Tibial nerve (tissue), 4 donors: ENCODE measurements around the gene SLC2A8.

Experiments
- CTCF ChIP-seq, 5 experiments: fragments of 200-600 bp in 3 of 5; fragments of 450-650 bp in 2 of 5; sonication (generic) in 3 of 5; IDR thresholded peaks; one replicate each; pipeline ENCODE4 v1.5.1; 2016 to 2019; ENCODE audit warnings: antibody characterized with exemption in 5 of 5, mild to moderate bottlenecking in 3 of 5, moderate library complexity in 2 of 5
- EP300 ChIP-seq, 2 donors: sonication (generic); formaldehyde crosslinking; IDR thresholded peaks; one replicate each; pipeline ENCODE4 v1.6.1; 2017; ENCODE audit warnings: antibody characterized with exemption in 2 of 2, mild to moderate bottlenecking in 1 of 2
- POLR2A ChIP-seq, 2 donors: fragments of 450-650 bp; IDR thresholded peaks; one replicate each; pipeline ENCODE4 v1.6.1; 2017; ENCODE audit warnings: antibody characterized with exemption in 2 of 2, mild to moderate bottlenecking in 2 of 2, moderate library complexity in 2 of 2

- TF ChIP-seq CTCF (IDR thresholded peaks at IDR 0.05) (no peak), EP300 (IDR thresholded peaks at IDR 0.05) (no peak), POLR2A (IDR thresholded peaks at IDR 0.05) (no peak)
These were observed 31.5 kb upstream of the SLC2A8 start for GRCh38 chr9:127365461-127365860.
